HEK293 (cell line): ENCODE data around the gene NHEJ1.
"Not testable (repeated sequence)": the region's sequence is repeated elsewhere in the genome, so short reads cannot be mapped to it uniquely, and the experiment has no call there.

Source experiments
- CTCF ChIA-PET: fragments of 350-600 bp; formaldehyde crosslinking; extraction: SDS; loops from one replicate; lab custom pipeline; 2021; ENCODE audit warnings: antibody characterized with exemption; lab: Yijun Ruan, JAX
- POLR2A ChIA-PET: fragments of 300-600 bp; formaldehyde crosslinking; extraction: SDS; loops from one replicate; lab custom pipeline; 2020; ENCODE audit warnings: antibody characterized with exemption, inconsistent platforms; lab: Yijun Ruan, JAX
- H3K27ac ChIP-seq: fragments of 200-500 bp; sonication (Bioruptor generic); 2 replicates; pipeline ENCODE4 v1.5.1; 2014; ENCODE audit warnings: low read depth, low read length, control low read depth, inconsistent platforms; ENCODE audit errors: extremely low read depth
- H3K36me3 ChIP-seq, 2 experiments: fragments of 200-500 bp in 1 of 2; sonication (Bioruptor generic) in 1 of 2; 1 replicate in 1 of 2; 2 replicates in 1 of 2; pipeline ENCODE4 v1.5.1; 2014 to 2017; ENCODE audit warnings: inconsistent platforms in 2 of 2, low read length in 2 of 2; ENCODE audit not compliant: control insufficient read depth in 2 of 2, insufficient read depth in 1 of 2
- H3K4me1 ChIP-seq: fragments of 200-500 bp; sonication (Bioruptor generic); 2 replicates; pipeline ENCODE4 v1.5.1; 2014; ENCODE audit warnings: mild to moderate bottlenecking, low read length, inconsistent platforms; ENCODE audit not compliant: control insufficient read depth, insufficient read depth
- H3K4me3 ChIP-seq: 2 replicates; pipeline ENCODE4 v1.5.1; 2011; ENCODE audit warnings: low read depth, mild to moderate bottlenecking, control low read depth, low read length, moderate library complexity
- H3K9me3 ChIP-seq: fragments of 200-500 bp; sonication (Bioruptor generic); 2 replicates; pipeline ENCODE4 v1.5.1; 2014; ENCODE audit warnings: low read depth, low read length, inconsistent platforms; ENCODE audit not compliant: control insufficient read depth, insufficient read depth
- ELK4 ChIP-seq: IDR thresholded peaks from 2 replicates; pipeline ENCODE4 v1.6.1; 2011; ENCODE audit warnings: mild to moderate bottlenecking, low read depth, low read length, borderline replicate concordance
- GLIS1 ChIP-seq: fragments of 450-650 bp; formaldehyde crosslinking; IDR thresholded peaks from 2 replicates; pipeline ENCODE4 v1.5.1; 2016; ENCODE audit warnings: missing biosample characterization, missing genetic modification characterization
- OVOL3 ChIP-seq: fragments of 450-650 bp; formaldehyde crosslinking; IDR thresholded peaks from 2 replicates; pipeline ENCODE4 v1.5.1; 2016; ENCODE audit warnings: missing biosample characterization, missing genetic modification characterization
- SETDB1 ChIP-seq: IDR thresholded peaks from one replicate; pipeline ENCODE4 v1.6.1; 2017; ENCODE audit warnings: mild to moderate bottlenecking, low read length, moderate library complexity, mixed read lengths; ENCODE audit not compliant: insufficient read length
- YY1 ChIP-seq: fragments of 450-650 bp; formaldehyde crosslinking; IDR thresholded peaks from 2 replicates; pipeline ENCODE4 v1.5.1; 2018; ENCODE audit warnings: missing biosample characterization, missing genetic modification characterization
- ZBTB10 ChIP-seq: fragments of 450-650 bp; formaldehyde crosslinking; IDR thresholded peaks from 2 replicates; pipeline ENCODE4 v1.5.1; 2016; ENCODE audit warnings: missing biosample characterization, missing genetic modification characterization
- ZBTB44 ChIP-seq: fragments of 450-650 bp; IDR thresholded peaks from 2 replicates; pipeline ENCODE4 v1.5.1; 2018; ENCODE audit warnings: missing biosample characterization, mild to moderate bottlenecking, missing genetic modification characterization
- ZFHX2 ChIP-seq: fragments of 450-650 bp; formaldehyde crosslinking; conservative IDR thresholded peaks from 2 replicates; pipeline ENCODE4 v1.5.1; 2016; ENCODE audit warnings: missing biosample characterization, missing genetic modification characterization
- ZNF121 ChIP-seq: fragments of 450-650 bp; formaldehyde crosslinking; IDR thresholded peaks from 2 replicates; pipeline ENCODE4 v1.5.1; 2016; ENCODE audit warnings: missing biosample characterization, missing genetic modification characterization
- ZNF175 ChIP-seq: fragments of 450-650 bp; formaldehyde crosslinking; IDR thresholded peaks from 2 replicates; pipeline ENCODE4 v1.5.1; 2016; ENCODE audit warnings: missing biosample characterization, missing genetic modification characterization
- ZNF37A ChIP-seq: fragments of 450-650 bp; IDR thresholded peaks from 2 replicates; pipeline ENCODE4 v1.5.1; 2018; ENCODE audit warnings: missing biosample characterization, missing genetic modification characterization
- ZNF626 ChIP-seq: fragments of 450-650 bp; sonication (Bioruptor Pico); formaldehyde crosslinking; IDR thresholded peaks from 2 replicates; pipeline ENCODE4 v1.5.1; 2018; ENCODE audit warnings: missing biosample characterization, missing genetic modification characterization, inconsistent platforms
- ZNF660 ChIP-seq: fragments of 450-650 bp; IDR thresholded peaks from 2 replicates; pipeline ENCODE4 v1.5.1; 2018; ENCODE audit warnings: missing biosample characterization, mild to moderate bottlenecking, missing genetic modification characterization
- ZNF704 ChIP-seq: fragments of 450-650 bp; formaldehyde crosslinking; IDR thresholded peaks from 2 replicates; pipeline ENCODE4 v1.5.1; 2016; ENCODE audit warnings: missing biosample characterization, missing genetic modification characterization
- ZNF776 ChIP-seq: fragments of 450-650 bp; formaldehyde crosslinking; IDR thresholded peaks from 2 replicates; pipeline ENCODE4 v1.5.0; 2017; ENCODE audit warnings: missing biosample characterization, missing genetic modification characterization, borderline replicate concordance
- ZNF777 ChIP-seq: fragments of 450-650 bp; formaldehyde crosslinking; IDR thresholded peaks from 2 replicates; pipeline ENCODE4 v1.5.1; 2017; ENCODE audit warnings: missing biosample characterization, missing genetic modification characterization, borderline replicate concordance
- ZSCAN16 ChIP-seq: fragments of 450-650 bp; formaldehyde crosslinking; IDR thresholded peaks from 2 replicates; pipeline ENCODE4 v1.5.1; 2016; ENCODE audit warnings: missing biosample characterization, missing genetic modification characterization
- ZSCAN30 ChIP-seq: fragments of 450-650 bp; IDR thresholded peaks from 2 replicates; pipeline ENCODE4 v1.5.1; 2018; ENCODE audit warnings: missing biosample characterization, mild to moderate bottlenecking, missing genetic modification characterization, moderate library complexity

The NHEJ1 gene

GRCh38 chr2:219205165-219205538 is 44.5 kb upstream of the NHEJ1 start:
- ChIA-PET POLR2A (interaction anchor here (2.1 to 2.4 kb wide), 2 partner anchors 24 to 25 kb away, joined by 11 to 14 read pairs; partner anchors contain the start of genes ANKZF1 and ATG9A), CTCF (no interaction called here)
- no peaks in the 10 kb centered on the region for H3K9me3 ChIP-seq
- H3K4me3 ChIP-seq = no peak overlapping the region
- no peak overlapping the region for H3K27ac ChIP-seq
- peaks cover 0 to 28% of the 10 kb centered on the region in 2 experiments; a peak in 1 of 3 replicates for H3K36me3 ChIP-seq
- TF ChIP-seq ZNF37A (no peak), ZSCAN16 (tag by site-specific recombination) (no peak), ZFHX2 (tag by site-specific recombination) (no peak), GLIS1 (tag by site-specific recombination) (no peak), OVOL3 (no peak), ZNF626 (tag by site-specific recombination) (no peak), YY1 (tag by site-specific recombination) (no peak), ZNF777 (tag by site-specific recombination) (no peak), ZNF175 (tag by site-specific recombination) (no peak), ZSCAN30 (no peak), ZNF660 (no peak), ELK4 (no peak), ZNF704 (no peak), ZNF121 (tag by site-specific recombination) (no peak), ZBTB10 (tag by site-specific recombination) (no peak)
- peaks cover 8% of the 10 kb centered on the region for H3K4me1 ChIP-seq

- no peak overlapping the region for H3K4me3 ChIP-seq
- TF ChIP-seq ZBTB44 (tag by site-specific recombination) (no peak), ZNF776 (0 out of 2 replicates have a peak, but pooled peaks have one; percentile 51), SETDB1 (peak; percentile 17)
- TF ChIP-seq, all 188 proteins: peak for 2
- H3K4me1 ChIP-seq = peaks cover 8% of the 10 kb centered on the region
- CTCF ChIA-PET = no interaction called here
- POLR2A ChIA-PET = no interaction called here
- no peak overlapping the region for H3K27ac ChIP-seq
- H3K9me3 ChIP-seq = no peaks in the 10 kb centered on the region
- peaks cover 0 to 23% of the 10 kb centered on the region in 2 experiments; a peak in 1 of 3 replicates for H3K36me3 ChIP-seq
These were observed 44.0 kb upstream of the NHEJ1 start for GRCh38 chr2:219204425-219205164.

- H3K36me3 ChIP-seq, H3K4me3 ChIP-seq, H3K27ac ChIP-seq, H3K4me1 ChIP-seq, POLR2A ChIA-PET, H3K9me3 ChIP-seq, CTCF ChIA-PET: not testable (repeated sequence)
These were observed 40.7 kb upstream of the NHEJ1 start for GRCh38 chr2:219201331-219201730.
